ENCODE results near the gene AGPAT2. TPM values are rescaled to one million over a fixed set of nuclear protein-coding genes. Genes with fewer than 3 reads are reported as not detected.

The AGPAT2 gene
- total and polyA plus RNA-seq, 2 donors (not counting 1 experiment from before 2014, with no cell fraction given), result 25.1 to 43.3 TPM

DNA sequence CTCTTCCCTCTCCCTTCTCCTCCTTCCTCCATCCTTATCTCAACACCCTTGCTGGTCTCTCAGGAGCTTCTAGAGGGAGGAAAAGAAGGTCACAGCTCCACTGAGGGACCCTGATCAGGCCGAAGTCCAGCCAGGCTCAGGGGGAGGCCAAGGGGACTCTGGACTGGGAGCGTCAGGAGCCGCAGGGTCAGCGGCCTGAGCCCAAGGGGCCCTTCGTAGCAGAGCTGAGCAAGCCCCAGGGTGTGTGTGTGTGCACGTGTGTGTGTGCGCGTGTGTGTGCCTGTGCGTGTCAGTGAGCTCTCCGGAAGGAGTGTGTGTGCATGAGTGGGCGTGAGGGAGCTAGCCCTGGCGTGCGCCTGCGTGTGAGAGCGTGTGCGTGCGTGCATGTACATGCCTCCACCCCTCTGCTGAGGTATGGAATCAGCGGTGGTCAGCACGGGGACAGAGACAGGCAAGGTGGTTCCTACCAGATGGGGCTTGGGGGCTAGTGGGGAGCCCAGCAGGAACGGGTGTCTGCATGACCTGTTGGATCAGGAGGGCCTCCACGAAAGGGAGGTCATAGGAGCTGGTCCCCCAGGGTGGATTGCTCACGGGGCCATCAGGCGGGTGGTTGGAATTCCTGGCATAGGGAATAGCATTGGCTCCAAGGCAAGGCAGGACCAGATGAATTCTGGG is 10.0 kb upstream of the AGPAT2 start:
- Histone ChIP-seq H4K20me1 (ENCODE audit: control insufficient read depth, extremely low read depth, insufficient read depth, low read length) (no peaks in the 10 kb centered on the region), H3K4me3 (replicated peaks in 1 of 4; ENCODE audit: control extremely low read depth in 1 of 4, insufficient read depth in 1 of 4, low read depth in 3 of 4, low read length in 4 of 4) (no peak overlapping the region), H2AFZ (ENCODE audit: low read length) (no peak overlapping the region), H3K4me2 (ENCODE audit: extremely low read depth, insufficient read depth, low read length) (no peak overlapping the region), H3K9me3 (ENCODE audit: control insufficient read depth, insufficient read depth, low read depth, low read length) (no peaks in the 10 kb centered on the region), H3K79me2 (ENCODE audit: control insufficient read depth, insufficient read depth, low read length) (no peaks in the 10 kb centered on the region), H3K9ac (ENCODE audit: insufficient read depth, low read length) (no peak overlapping the region), H3K36me3 (ENCODE audit: control insufficient read depth, insufficient read depth, low read length) (no peaks in the 10 kb centered on the region), H3K4me1 (ENCODE audit: control insufficient read depth, extremely low read depth, insufficient read depth, low read length) (no peaks in the 10 kb centered on the region), H3K27ac (ENCODE audit: insufficient read depth, low read length) (no peak overlapping the region), H3K27me3 (ENCODE audit: control insufficient read depth, insufficient read depth, low read length) (peaks cover 10% of the 10 kb centered on the region)
- DNase-seq (ENCODE audit: low read depth in 2 of 2), result no peak
- TF ChIP-seq CTCF (conservative IDR thresholded peaks at IDR 0.05 in 1 of 2, IDR thresholded peaks at IDR 0.05 in 1 of 2; ENCODE audit: low read depth in 1 of 2, low read length in 2 of 2) (no peak), EZH2 (IDR thresholded peaks at IDR 0.05; ENCODE audit: low read length, missing control alignments) (no peak)

DNA sequence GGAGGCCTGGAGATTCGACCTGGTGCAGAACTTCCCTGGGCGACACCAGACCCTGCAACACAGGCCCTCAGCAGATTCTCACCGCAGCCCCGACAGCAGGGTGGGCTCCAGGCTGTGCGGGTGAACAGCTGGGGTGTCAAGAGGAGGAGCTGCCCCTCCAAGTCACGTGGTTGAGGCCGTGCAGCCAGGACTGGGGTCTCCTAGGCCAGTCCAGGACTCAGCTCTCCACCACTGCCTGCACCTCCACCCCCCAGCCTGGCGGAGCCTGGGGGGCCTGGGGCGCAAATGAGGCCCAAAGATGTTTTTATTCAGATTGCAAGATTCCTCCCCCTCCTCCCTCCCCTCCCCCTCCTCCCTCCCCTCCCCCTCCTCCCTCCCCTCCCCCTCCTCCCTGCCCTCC is 9.2 kb upstream of the AGPAT2 start:
- no peaks in the 10 kb centered on the region for H4K20me1 ChIP-seq (ENCODE audit: control insufficient read depth, extremely low read depth, insufficient read depth, low read length)
- no peak overlapping the region for H3K4me2 ChIP-seq (ENCODE audit: extremely low read depth, insufficient read depth, low read length)
- TF ChIP-seq EZH2 (IDR thresholded peaks at IDR 0.05; ENCODE audit: low read length, missing control alignments) (no peak), CTCF (conservative IDR thresholded peaks at IDR 0.05 in 1 of 2, IDR thresholded peaks at IDR 0.05 in 1 of 2; ENCODE audit: low read depth in 1 of 2, low read length in 2 of 2) (no peak)
- peaks cover 6% of the 10 kb centered on the region for H3K27me3 ChIP-seq (ENCODE audit: control insufficient read depth, insufficient read depth, low read length)
- no peak overlapping the region for H3K9ac ChIP-seq (ENCODE audit: insufficient read depth, low read length)
- H2AFZ ChIP-seq (ENCODE audit: low read length), result no peak overlapping the region
- no peaks in the 10 kb centered on the region for H3K4me1 ChIP-seq (ENCODE audit: control insufficient read depth, extremely low read depth, insufficient read depth, low read length)
- no peaks in the 10 kb centered on the region for H3K36me3 ChIP-seq (ENCODE audit: control insufficient read depth, insufficient read depth, low read length)
- DNase-seq (ENCODE audit: low read depth in 2 of 2), result no peak
- H3K27ac ChIP-seq (ENCODE audit: insufficient read depth, low read length), result no peak overlapping the region
- no peaks in the 10 kb centered on the region for H3K9me3 ChIP-seq (ENCODE audit: control insufficient read depth, insufficient read depth, low read depth, low read length)
- H3K4me3 ChIP-seq (replicated peaks in 1 of 4; ENCODE audit: control extremely low read depth in 1 of 4, insufficient read depth in 1 of 4, low read depth in 3 of 4, low read length in 4 of 4), result no peak overlapping the region
- H3K79me2 ChIP-seq (ENCODE audit: control insufficient read depth, insufficient read depth, low read length), result no peaks in the 10 kb centered on the region

- no peak overlapping the region for H3K27ac ChIP-seq (ENCODE audit: insufficient read depth, low read length)
- no peaks in the 10 kb centered on the region for H3K36me3 ChIP-seq (ENCODE audit: control insufficient read depth, insufficient read depth, low read length)
- TF ChIP-seq EZH2 (IDR thresholded peaks at IDR 0.05; ENCODE audit: low read length, missing control alignments), result no peak
- TF ChIP-seq CTCF (conservative IDR thresholded peaks at IDR 0.05 in 1 of 2, IDR thresholded peaks at IDR 0.05 in 1 of 2; ENCODE audit: low read depth in 1 of 2, low read length in 2 of 2), result no peak
Observed at GRCh38 chr9:136695955-136696354, 8.7 kb upstream of the AGPAT2 start.

More at GRCh38 chr9:136695955-136696354, 8.7 kb upstream of the AGPAT2 start:
- DNase-seq (ENCODE audit: low read depth in 2 of 2), result no peak
- peaks cover 2% of the 10 kb centered on the region for H4K20me1 ChIP-seq (ENCODE audit: control insufficient read depth, extremely low read depth, insufficient read depth, low read length)
- peaks cover under 1% of the 10 kb centered on the region for H3K27me3 ChIP-seq (ENCODE audit: control insufficient read depth, insufficient read depth, low read length)
- H3K9ac ChIP-seq (ENCODE audit: insufficient read depth, low read length), result no peak overlapping the region
- no peak overlapping the region for H3K4me3 ChIP-seq (replicated peaks in 1 of 4; ENCODE audit: control extremely low read depth in 1 of 4, insufficient read depth in 1 of 4, low read depth in 3 of 4, low read length in 4 of 4)
- no peaks in the 10 kb centered on the region for H3K79me2 ChIP-seq (ENCODE audit: control insufficient read depth, insufficient read depth, low read length)
- H2AFZ ChIP-seq (ENCODE audit: low read length), result no peak overlapping the region
- no peaks in the 10 kb centered on the region for H3K4me1 ChIP-seq (ENCODE audit: control insufficient read depth, extremely low read depth, insufficient read depth, low read length)
- no peaks in the 10 kb centered on the region for H3K9me3 ChIP-seq (ENCODE audit: control insufficient read depth, insufficient read depth, low read depth, low read length)
- H3K4me2 ChIP-seq (ENCODE audit: extremely low read depth, insufficient read depth, low read length), result no peak overlapping the region

All from fibroblast of lung (primary cell).